Measurements from ENCODE around the gene TENM3.

DNA sequence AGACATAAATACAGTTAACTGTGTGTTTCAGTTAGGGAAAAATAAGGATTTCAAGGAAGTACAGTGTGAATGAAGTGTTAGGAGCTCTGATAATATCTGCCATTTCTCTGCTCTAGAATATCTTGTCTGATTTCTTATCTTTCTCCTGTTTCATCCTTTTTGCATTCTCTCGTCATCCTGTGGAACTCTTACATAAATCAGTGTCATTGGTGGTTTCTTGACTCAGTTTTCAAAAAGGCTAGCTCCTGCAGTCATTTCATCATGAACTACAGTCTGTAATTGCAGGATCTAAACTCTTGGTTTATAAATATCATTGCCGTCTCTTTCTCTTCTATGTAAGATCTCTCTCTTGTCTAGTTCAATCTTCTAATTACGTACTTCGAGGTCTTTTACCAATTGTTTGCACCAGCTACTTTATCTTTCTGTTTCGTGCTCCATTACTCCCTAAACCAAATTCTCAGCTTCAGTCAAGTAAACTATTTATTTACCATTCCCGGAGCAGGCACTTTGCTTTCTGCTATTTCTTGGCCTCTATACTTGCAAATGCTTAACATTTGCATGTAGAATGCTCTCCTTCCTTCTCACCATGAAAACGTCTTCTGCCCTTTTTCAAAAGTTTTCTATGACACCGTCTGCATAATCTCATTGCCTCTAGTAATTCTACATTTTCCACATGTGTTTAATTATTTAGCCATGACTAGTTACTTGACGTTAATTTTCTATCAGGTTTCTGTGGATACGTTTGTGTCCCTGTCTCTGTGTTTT, 294.0 kb downstream of the TENM3 start:
- TF ChIP-seq, protein P1, sequence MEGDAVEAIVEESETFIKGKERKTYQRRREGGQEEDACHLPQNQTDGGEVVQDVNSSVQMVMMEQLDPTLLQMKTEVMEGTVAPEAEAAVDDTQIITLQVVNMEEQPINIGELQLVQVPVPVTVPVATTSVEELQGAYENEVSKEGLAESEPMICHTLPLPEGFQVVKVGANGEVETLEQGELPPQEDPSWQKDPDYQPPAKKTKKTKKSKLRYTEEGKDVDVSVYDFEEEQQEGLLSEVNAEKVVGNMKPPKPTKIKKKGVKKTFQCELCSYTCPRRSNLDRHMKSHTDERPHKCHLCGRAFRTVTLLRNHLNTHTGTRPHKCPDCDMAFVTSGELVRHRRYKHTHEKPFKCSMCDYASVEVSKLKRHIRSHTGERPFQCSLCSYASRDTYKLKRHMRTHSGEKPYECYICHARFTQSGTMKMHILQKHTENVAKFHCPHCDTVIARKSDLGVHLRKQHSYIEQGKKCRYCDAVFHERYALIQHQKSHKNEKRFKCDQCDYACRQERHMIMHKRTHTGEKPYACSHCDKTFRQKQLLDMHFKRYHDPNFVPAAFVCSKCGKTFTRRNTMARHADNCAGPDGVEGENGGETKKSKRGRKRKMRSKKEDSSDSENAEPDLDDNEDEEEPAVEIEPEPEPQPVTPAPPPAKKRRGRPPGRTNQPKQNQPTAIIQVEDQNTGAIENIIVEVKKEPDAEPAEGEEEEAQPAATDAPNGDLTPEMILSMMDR (conservative IDR thresholded peaks at IDR 0.05; ENCODE audit: low read depth, low read length) = no peak
- no peak for TF ChIP-seq EZH2 (IDR thresholded peaks at IDR 0.05; ENCODE audit: low read length, unreplicated experiment)
